GM23248 (cell line): ENCODE measurements around the gene FEZ2. TPM values are rescaled to one million over a fixed set of nuclear protein-coding genes. Genes with fewer than 3 reads are reported as not detected.
A peak's percentile ranks its signal among the peaks of the same experiment; 100 is the strongest.

ENCODE experiments used
- DNase-seq: peaks from one replicate; pipeline ENCODE4 v3.0.0-alpha.2; 2015
- H2AFZ ChIP-seq: fragments of 200-600 bp; sonication (generic); 2 replicates; pipeline ENCODE4 v1.6.1; 2016; ENCODE audit warnings: antibody characterized with exemption
- H3F3A ChIP-seq: fragments of 200-600 bp; sonication (generic); 2 replicates; pipeline ENCODE4 v1.6.1; 2016; ENCODE audit warnings: mild to moderate bottlenecking, antibody characterized with exemption, mixed run types; ENCODE audit not compliant: insufficient read depth
- H3K27ac ChIP-seq: fragments of 200-600 bp; sonication (generic); 2 replicates; pipeline ENCODE4 v1.5.1; 2016; ENCODE audit warnings: mild to moderate bottlenecking
- H3K27me3 ChIP-seq: fragments of 200-600 bp; sonication (generic); replicated peaks from 2 replicates; pipeline ENCODE4 v1.6.1; 2016; ENCODE audit warnings: mild to moderate bottlenecking; ENCODE audit not compliant: insufficient read depth
- H3K36me3 ChIP-seq: fragments of 200-600 bp; sonication (generic); 2 replicates; pipeline ENCODE4 v1.6.1; 2016; ENCODE audit warnings: low read depth, mild to moderate bottlenecking
- H3K4me1 ChIP-seq: fragments of 200-600 bp; sonication (generic); 2 replicates; pipeline ENCODE4 v1.6.1; 2016; ENCODE audit warnings: mild to moderate bottlenecking; ENCODE audit not compliant: insufficient read depth
- H3K4me2 ChIP-seq: fragments of 200-600 bp; sonication (generic); one replicate; pipeline ENCODE4 v1.6.1; 2016; ENCODE audit warnings: mild to moderate bottlenecking; ENCODE audit not compliant: unreplicated experiment
- H3K4me3 ChIP-seq: fragments of 200-600 bp; sonication (generic); 2 replicates; pipeline ENCODE4 v1.5.1; 2016; ENCODE audit warnings: mild to moderate bottlenecking
- H3K79me2 ChIP-seq: fragments of 200-600 bp; sonication (generic); 2 replicates; pipeline ENCODE4 v1.6.1; 2016; ENCODE audit warnings: mild to moderate bottlenecking; ENCODE audit not compliant: insufficient read depth
- H3K9ac ChIP-seq: fragments of 200-600 bp; sonication (generic); 2 replicates; pipeline ENCODE4 v1.6.1; 2016; ENCODE audit warnings: mild to moderate bottlenecking
- H3K9me2 ChIP-seq: fragments of 200-600 bp; sonication (generic); 2 replicates; pipeline ENCODE4 v1.6.1; 2016; ENCODE audit warnings: mixed run types, mild to moderate bottlenecking, moderate library complexity; ENCODE audit not compliant: insufficient read depth
- H3K9me3 ChIP-seq: fragments of 200-600 bp; sonication (generic); one replicate; pipeline ENCODE4 v1.6.1; 2017; ENCODE audit warnings: low read depth
- H4K20me1 ChIP-seq: fragments of 200-600 bp; sonication (generic); 2 replicates; pipeline ENCODE4 v1.6.0; 2016; ENCODE audit not compliant: insufficient read depth
- EZH2 ChIP-seq: fragments of 200-600 bp; sonication (generic); IDR thresholded peaks from 2 replicates; pipeline ENCODE4 v1.6.1; 2018; ENCODE audit warnings: antibody characterized with exemption, mild to moderate bottlenecking; ENCODE audit not compliant: insufficient read depth, poor library complexity, severe bottlenecking
- EZH2phosphoT487 ChIP-seq: fragments of 200-600 bp; sonication (generic); IDR thresholded peaks from 2 replicates; pipeline ENCODE4 v1.6.1; 2018; ENCODE audit warnings: antibody characterized with exemption, moderate library complexity, mild to moderate bottlenecking, low read depth; ENCODE audit not compliant: insufficient read depth
- WGBS, 2 experiments: methylation state at CpG; one replicate each; pipeline ENCODE4 v1.1.6; 2015 to 2017; ENCODE audit warnings: low lambda C conversion rate in 2 of 2, low coverage in 1 of 2; ENCODE audit errors: missing lambda C conversion rate in 2 of 2; 5-methylcytosine and 5-hydroxymethylcytosine counted together
- in situ Hi-C: fragments of 300-500 bp; cut with MboI; formaldehyde crosslinking; loops from 2 replicates; pipeline ENCODE4 v1.15.0; 2020
- polyA plus RNA-seq: library from polyadenylated mRNA; unstranded; fragments of >200 nt; fragmentation: Nextera tagmentation; extraction: Ambion mirVana; gene quantifications from 2 replicates; pipeline ENCODE4 v1.2.1, GENCODE V29; 2016
- total RNA-seq: library from RNA; depleted of rRNA; stranded (reverse); fragments of >200 nt; shearing (Covaris generic); gene quantifications from 2 replicates; pipeline ENCODE4 v1.2.3, GENCODE V29; 2014

Gene FEZ2
- total and polyA plus RNA-seq, 2 experiments from 2014 or later = 48.8 to 93.2 TPM

DNA sequence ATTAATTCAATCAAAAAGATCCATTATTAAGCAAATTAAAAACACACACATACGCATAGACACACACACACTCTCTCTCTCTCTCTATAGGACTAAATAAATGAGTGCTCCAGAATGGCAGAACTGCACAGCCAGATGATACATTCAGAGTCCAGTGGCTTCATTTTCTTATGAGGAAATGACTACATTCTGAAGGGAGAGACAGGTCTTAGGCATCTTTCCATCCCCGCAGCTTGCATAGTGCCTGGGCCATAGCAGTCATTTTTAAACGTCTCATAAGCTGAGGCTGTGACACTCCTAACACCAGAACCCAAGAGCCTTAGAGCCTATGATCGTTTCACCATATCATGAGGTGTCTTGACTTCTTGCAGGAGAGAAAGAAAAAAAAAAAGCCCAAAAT lies 31.1 kb downstream of the FEZ2 start:
- H3K9me2 ChIP-seq = no peaks in the 10 kb centered on the region
- DNase-seq = no peak
- H3K36me3 ChIP-seq = peaks cover 18% of the 10 kb centered on the region
- peaks cover 67% of the 10 kb centered on the region for H3K4me1 ChIP-seq
- no peak overlapping the region for H3K9ac ChIP-seq
- peaks cover 69% of the 10 kb centered on the region for H3F3A ChIP-seq
- 89 to 93% methylated on average over 4 of the region's 4 CpGs for WGBS, 2 experiments
- H3K9me3 ChIP-seq = no peaks in the 10 kb centered on the region
- H3K4me3 ChIP-seq = no peak overlapping the region
- no peak overlapping the region for H3K4me2 ChIP-seq
- no peaks in the 10 kb centered on the region for H4K20me1 ChIP-seq
- TF ChIP-seq EZH2phosphoT487 (no peak), EZH2 (no peak)
- peaks cover 76% of the 10 kb centered on the region for H3K79me2 ChIP-seq
- H3K27me3 ChIP-seq = no peaks in the 10 kb centered on the region
- in situ Hi-C loops = loop anchor here (25.0 kb wide), 1 partner anchor 220 kb away; no protein-coding TSS in a partner anchor
- peak overlapping the region; percentile 84 for H3K27ac ChIP-seq
- no peak overlapping the region for H2AFZ ChIP-seq

DNA sequence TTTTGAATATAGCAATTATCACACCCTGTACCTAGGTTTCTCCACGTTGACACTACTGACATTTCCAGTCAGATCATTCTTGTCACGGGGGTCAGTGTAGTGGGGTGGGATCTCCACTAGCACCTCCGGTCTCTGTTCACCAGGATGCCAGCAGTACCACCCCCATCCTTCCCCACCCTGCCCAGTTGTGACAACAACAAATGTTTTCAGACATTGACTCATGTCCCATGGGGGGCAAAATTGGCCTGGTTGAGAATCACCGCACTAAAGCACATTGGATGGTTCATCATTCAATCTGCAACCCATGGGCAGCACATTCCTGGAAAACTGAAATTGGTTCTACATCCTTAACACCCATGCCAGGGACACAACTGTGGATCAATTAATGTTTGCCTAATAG lies 32.3 kb downstream of the FEZ2 start:
- TF ChIP-seq EZH2 (no peak), EZH2phosphoT487 (no peak)
- no peak overlapping the region for H3K9ac ChIP-seq

DNA sequence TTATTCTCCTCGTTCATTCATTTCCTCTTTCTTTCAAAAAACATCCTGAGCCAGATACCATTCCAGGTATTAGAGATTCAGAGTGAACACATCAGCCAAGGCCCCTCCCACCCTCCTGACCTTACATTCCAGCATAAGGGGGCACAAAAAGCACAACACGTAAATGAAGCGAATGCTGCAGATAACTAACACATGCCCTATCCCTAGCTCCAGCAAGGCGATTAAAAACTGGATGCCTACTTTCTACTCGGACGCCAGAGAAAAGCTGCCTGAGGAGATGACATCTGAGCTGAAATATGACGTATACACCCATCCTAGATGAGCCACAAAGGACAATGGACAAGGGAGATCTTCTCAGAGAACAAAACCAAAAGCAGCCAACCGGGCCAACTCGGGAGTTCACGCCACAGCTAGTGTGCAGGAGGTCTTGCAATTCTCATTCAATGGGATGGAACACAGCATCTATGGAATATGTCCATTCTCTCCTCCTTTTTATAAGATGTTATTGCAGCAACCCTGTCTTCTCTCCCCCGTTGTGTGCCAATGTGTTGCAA lies 33.5 kb downstream of the FEZ2 start:
- H3K27me3 ChIP-seq = no peaks in the 10 kb centered on the region
- WGBS, 2 experiments = 98% methylated on average over 11 of the region's 11 CpGs
- no peak overlapping the region for H2AFZ ChIP-seq
- TF ChIP-seq EZH2 (no peak), EZH2phosphoT487 (no peak)
- peaks cover 58% of the 10 kb centered on the region for H3K79me2 ChIP-seq
- DNase-seq = no peak
- H3K9me3 ChIP-seq = no peaks in the 10 kb centered on the region
- no peak overlapping the region for H3K4me2 ChIP-seq
- in situ Hi-C loops = loop anchor here (25.0 kb wide), 1 partner anchor 223 kb away; no protein-coding TSS in a partner anchor
- peaks cover 73% of the 10 kb centered on the region for H3K4me1 ChIP-seq
- H3K27ac ChIP-seq = peak overlapping the region; percentile 91; the same call in 1 of the 2 replicates
- peaks cover 17% of the 10 kb centered on the region for H3K36me3 ChIP-seq
- H4K20me1 ChIP-seq = no peaks in the 10 kb centered on the region
- H3K9ac ChIP-seq = no peak overlapping the region
- H3F3A ChIP-seq = peaks cover 78% of the 10 kb centered on the region
- H3K9me2 ChIP-seq = no peaks in the 10 kb centered on the region
- no peak overlapping the region for H3K4me3 ChIP-seq

More for the DNA sequence above, 32.3 kb downstream of the FEZ2 start:
- no peaks in the 10 kb centered on the region for H3K9me3 ChIP-seq
- no peak overlapping the region for H2AFZ ChIP-seq
- H3K4me3 ChIP-seq = no peak overlapping the region
- in situ Hi-C loops = loop anchor here (25.0 kb wide), 1 partner anchor 222 kb away; no protein-coding TSS in a partner anchor
- 93 to 96% methylated on average over 4 of the region's 4 CpGs for WGBS, 2 experiments
- H3K79me2 ChIP-seq = peaks cover 64% of the 10 kb centered on the region
- no peaks in the 10 kb centered on the region for H3K9me2 ChIP-seq
- no peak overlapping the region for H3K27ac ChIP-seq
- peaks cover 73% of the 10 kb centered on the region for H3K4me1 ChIP-seq
- DNase-seq = no peak
- peaks cover 15% of the 10 kb centered on the region for H3K36me3 ChIP-seq
- H3F3A ChIP-seq = peaks cover 72% of the 10 kb centered on the region
- H4K20me1 ChIP-seq = no peaks in the 10 kb centered on the region
- no peak overlapping the region for H3K4me2 ChIP-seq
- no peaks in the 10 kb centered on the region for H3K27me3 ChIP-seq

DNA sequence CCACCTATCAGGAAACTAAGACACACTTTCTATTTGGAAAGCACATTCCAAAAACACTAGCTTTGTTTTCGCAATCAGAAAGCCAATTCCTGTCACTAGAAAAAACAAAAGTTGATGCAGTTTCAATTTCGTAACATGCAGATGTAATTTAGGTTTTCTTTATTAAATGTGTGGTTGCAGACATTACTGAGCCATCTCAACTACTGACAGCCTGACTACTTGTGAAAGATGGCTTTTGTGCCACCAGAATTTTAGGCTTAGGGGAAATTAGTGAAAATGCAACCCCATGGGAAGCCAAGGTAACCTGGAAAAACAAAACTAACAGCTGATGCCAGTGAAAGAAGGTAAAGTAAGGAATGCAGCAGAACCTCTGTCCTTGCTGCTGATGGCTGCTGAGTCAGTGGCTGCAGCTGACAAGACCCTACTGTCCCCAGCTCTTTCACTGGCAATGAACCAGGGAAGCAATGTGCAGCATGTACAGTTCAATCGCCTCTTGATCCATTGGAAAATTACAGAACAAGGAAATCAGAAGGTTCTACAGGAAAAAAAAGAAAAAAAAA lies 34.9 kb downstream of the FEZ2 start:
- peak; percentile 73 for DNase-seq
- peak overlapping the region; percentile 63 for H3K9ac ChIP-seq
- no peaks in the 10 kb centered on the region for H3K9me3 ChIP-seq
- no peak overlapping the region for H2AFZ ChIP-seq
- peaks cover 26% of the 10 kb centered on the region for H3K36me3 ChIP-seq
- no peaks in the 10 kb centered on the region for H3K9me2 ChIP-seq
- in situ Hi-C loops = loop anchor here (25.0 kb wide), 1 partner anchor 224 kb away; no protein-coding TSS in a partner anchor
- peak overlapping the region; percentile 91 for H3K27ac ChIP-seq
- H3K4me1 ChIP-seq = peaks cover 72% of the 10 kb centered on the region
- H3K4me2 ChIP-seq = peak overlapping the region; percentile 78
- H3K4me3 ChIP-seq = peak overlapping the region; percentile 41
- H4K20me1 ChIP-seq = no peaks in the 10 kb centered on the region
- H3K79me2 ChIP-seq = peaks cover 71% of the 10 kb centered on the region
- H3K27me3 ChIP-seq = no peaks in the 10 kb centered on the region
- peaks cover 79% of the 10 kb centered on the region for H3F3A ChIP-seq
- TF ChIP-seq EZH2phosphoT487 (no peak), EZH2 (no peak)
- WGBS, 2 experiments = 25 to 27% methylated on average over 3 of the region's 3 CpGs
